ENCODE results near the gene AHDC1. TPM values are rescaled to one million over a fixed set of nuclear protein-coding genes. Genes with fewer than 3 reads are reported as not detected.

Gene AHDC1
- total and polyA plus RNA-seq, 10 of the 15 experiments (the other 5 are each of a cell fraction or from before 2014, with no cell fraction given) = 0.21 to 13.0 (median 1.4) TPM

DNA sequence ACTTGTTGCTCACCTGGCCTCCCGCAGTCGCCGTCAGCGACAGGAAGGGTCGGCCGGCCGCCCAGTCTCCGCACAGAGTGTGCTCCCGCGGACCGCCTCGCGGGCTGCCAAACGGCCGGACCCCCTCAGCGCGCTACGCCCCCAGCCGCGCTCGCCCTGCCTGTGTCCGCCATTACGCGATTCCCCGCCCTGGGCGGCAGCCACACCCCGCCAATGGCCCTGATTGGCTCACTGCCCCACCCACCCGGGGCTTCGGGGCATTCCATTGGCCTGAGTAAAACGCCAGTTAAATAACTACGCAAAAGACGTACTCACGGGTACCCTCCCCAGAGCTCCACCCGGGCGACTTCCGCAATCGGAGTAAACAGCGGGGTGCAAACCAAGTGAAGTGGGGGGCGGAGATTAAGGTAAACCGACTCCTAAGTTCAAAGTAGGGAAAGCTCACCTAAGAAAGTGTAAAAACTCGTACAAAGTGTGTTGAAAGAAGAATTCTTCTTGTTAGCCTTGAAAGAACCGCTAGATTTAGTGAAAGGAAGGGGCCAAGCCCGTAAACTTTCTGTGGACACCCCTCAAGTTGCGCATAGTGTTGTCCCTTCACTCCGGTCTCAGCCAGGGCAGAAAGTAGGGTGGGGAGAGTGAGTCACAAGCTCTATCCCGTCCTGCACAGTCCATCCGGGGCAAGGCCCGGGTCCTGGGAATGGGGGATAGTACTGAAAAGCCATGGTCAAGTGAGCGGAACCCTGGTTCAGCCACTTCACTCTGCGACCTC is 113.8 kb downstream of the AHDC1 start, which contains the start of gene WASF2:
TSS of gene WASF2 (minus strand) at position 195 of the 769 bp plus-strand sequence. CDS start 61,277 bp downstream, outside the sequence.
- ATAC-seq = peak; percentile 92
- CTCF ChIA-PET = interaction anchor here (0.6 to 1.8 kb wide), 13 partner anchors 8 to 283 kb away, joined by 3 to 10 read pairs (median 3); partner anchors contain the start of gene STX12
- TF ChIP-seq ZNF274 (IDR thresholded peaks at IDR 0.05; ENCODE audit: insufficient read depth, insufficient read length) (no peak), POLR2AphosphoS2 (IDR thresholded peaks at IDR 0.05; ENCODE audit: low read depth, low read length) (no peak; the same call in 1 of the 2 replicates), SREBF2 (IDR thresholded peaks at IDR 0.05; ENCODE audit: low read length) (no peak), NR2F1 (conservative IDR thresholded peaks at IDR 0.05) (no peak), NFXL1 (IDR thresholded peaks at IDR 0.05; ENCODE audit: borderline replicate concordance) (no peak), RUNX3 (IDR thresholded peaks at IDR 0.05; ENCODE audit: low read length) (peak; percentile 39; the same call in 1 of the 2 replicates), BRCA1 (IDR thresholded peaks at IDR 0.05; ENCODE audit: low read depth, low read length) (no peak), NRF1 (conservative IDR thresholded peaks at IDR 0.05; ENCODE audit: low read depth, low read length) (0 out of 2 replicates have a peak, but pooled peaks have one; percentile 11), RELA (IDR thresholded peaks at IDR 0.05; ENCODE audit: borderline replicate concordance, partially characterized antibody) (peak; percentile 46), NFYB (IDR thresholded peaks at IDR 0.05; ENCODE audit: insufficient read depth, low read depth, low read length) (peak; percentile 97), ASH2L (IDR thresholded peaks at IDR 0.05; ENCODE audit: borderline replicate concordance, low read depth) (no peak), RB1 (IDR thresholded peaks at IDR 0.05; ENCODE audit: borderline replicate concordance) (no peak), NR2C2 (IDR thresholded peaks at IDR 0.05; ENCODE audit: borderline replicate concordance, control insufficient read depth, insufficient read length, low read depth) (no peak), SREBF1 (IDR thresholded peaks at IDR 0.05; ENCODE audit: low read length) (peak; percentile 99)
- TF ChIP-seq, protein P1, sequence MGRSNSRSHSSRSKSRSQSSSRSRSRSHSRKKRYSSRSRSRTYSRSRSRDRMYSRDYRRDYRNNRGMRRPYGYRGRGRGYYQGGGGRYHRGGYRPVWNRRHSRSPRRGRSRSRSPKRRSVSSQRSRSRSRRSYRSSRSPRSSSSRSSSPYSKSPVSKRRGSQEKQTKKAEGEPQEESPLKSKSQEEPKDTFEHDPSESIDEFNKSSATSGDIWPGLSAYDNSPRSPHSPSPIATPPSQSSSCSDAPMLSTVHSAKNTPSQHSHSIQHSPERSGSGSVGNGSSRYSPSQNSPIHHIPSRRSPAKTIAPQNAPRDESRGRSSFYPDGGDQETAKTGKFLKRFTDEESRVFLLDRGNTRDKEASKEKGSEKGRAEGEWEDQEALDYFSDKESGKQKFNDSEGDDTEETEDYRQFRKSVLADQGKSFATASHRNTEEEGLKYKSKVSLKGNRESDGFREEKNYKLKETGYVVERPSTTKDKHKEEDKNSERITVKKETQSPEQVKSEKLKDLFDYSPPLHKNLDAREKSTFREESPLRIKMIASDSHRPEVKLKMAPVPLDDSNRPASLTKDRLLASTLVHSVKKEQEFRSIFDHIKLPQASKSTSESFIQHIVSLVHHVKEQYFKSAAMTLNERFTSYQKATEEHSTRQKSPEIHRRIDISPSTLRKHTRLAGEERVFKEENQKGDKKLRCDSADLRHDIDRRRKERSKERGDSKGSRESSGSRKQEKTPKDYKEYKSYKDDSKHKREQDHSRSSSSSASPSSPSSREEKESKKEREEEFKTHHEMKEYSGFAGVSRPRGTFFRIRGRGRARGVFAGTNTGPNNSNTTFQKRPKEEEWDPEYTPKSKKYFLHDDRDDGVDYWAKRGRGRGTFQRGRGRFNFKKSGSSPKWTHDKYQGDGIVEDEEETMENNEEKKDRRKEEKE (IDR thresholded peaks at IDR 0.05) = peak; percentile 97
- TF ChIP-seq, protein P2, sequence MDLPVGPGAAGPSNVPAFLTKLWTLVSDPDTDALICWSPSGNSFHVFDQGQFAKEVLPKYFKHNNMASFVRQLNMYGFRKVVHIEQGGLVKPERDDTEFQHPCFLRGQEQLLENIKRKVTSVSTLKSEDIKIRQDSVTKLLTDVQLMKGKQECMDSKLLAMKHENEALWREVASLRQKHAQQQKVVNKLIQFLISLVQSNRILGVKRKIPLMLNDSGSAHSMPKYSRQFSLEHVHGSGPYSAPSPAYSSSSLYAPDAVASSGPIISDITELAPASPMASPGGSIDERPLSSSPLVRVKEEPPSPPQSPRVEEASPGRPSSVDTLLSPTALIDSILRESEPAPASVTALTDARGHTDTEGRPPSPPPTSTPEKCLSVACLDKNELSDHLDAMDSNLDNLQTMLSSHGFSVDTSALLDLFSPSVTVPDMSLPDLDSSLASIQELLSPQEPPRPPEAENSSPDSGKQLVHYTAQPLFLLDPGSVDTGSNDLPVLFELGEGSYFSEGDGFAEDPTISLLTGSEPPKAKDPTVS (IDR thresholded peaks at IDR 0.05; ENCODE audit: low read depth, low read length) = no peak
- TF ChIP-seq, protein P3, sequence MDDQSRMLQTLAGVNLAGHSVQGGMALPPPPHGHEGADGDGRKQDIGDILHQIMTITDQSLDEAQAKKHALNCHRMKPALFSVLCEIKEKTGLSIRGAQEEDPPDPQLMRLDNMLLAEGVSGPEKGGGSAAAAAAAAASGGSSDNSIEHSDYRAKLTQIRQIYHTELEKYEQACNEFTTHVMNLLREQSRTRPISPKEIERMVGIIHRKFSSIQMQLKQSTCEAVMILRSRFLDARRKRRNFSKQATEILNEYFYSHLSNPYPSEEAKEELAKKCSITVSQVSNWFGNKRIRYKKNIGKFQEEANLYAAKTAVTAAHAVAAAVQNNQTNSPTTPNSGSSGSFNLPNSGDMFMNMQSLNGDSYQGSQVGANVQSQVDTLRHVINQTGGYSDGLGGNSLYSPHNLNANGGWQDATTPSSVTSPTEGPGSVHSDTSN (IDR thresholded peaks at IDR 0.05; ENCODE audit: insufficient replicate concordance, low read depth, low read length) = peak; percentile 90

More for the DNA sequence above, 113.8 kb downstream of the AHDC1 start, which contains the start of gene WASF2:
- Histone ChIP-seq H3K27me3 (replicated peaks in 1 of 2; ENCODE audit: control insufficient read depth in 2 of 2, insufficient read depth in 2 of 2, low read length in 1 of 2) (no peaks in the 10 kb centered on the region), H3K9ac (ENCODE audit: control insufficient read depth, insufficient read depth, low read length) (peak within 1 kb of the TSS; percentile 93), H4K20me1 (ENCODE audit: control insufficient read depth, insufficient read depth) (no peaks in the 10 kb centered on the region; the same call in 1 of the 2 replicates), H3K27ac (ENCODE audit: control insufficient read depth, insufficient read depth) (peak within 1 kb of the TSS; percentile 99), H3K79me2 (ENCODE audit: control insufficient read depth, insufficient read depth, low read length) (peaks cover 42% of the 10 kb centered on the region), H3K36me3 (ENCODE audit: control insufficient read depth in 2 of 2, insufficient read depth in 2 of 2, low read length in 1 of 2) (no peaks in the 10 kb centered on the region), H3K9me3 (replicated peaks; ENCODE audit: control insufficient read depth, insufficient read depth, low read length) (no peaks in the 10 kb centered on the region; the same call in 2 of the 3 replicates), H3K4me1 (ENCODE audit: control insufficient read depth, insufficient read depth, low read length) (peaks cover 27% of the 10 kb centered on the region), H2AFZ (ENCODE audit: control insufficient read depth, low read depth, low read length) (peak within 1 kb of the TSS; percentile 99), H3K4me2 (ENCODE audit: control insufficient read depth, insufficient read depth) (peak within 1 kb of the TSS; percentile 87), H3K4me3 (peak within 1 kb of the TSS; percentile 98)
- in situ Hi-C loops (cut with MboI) = no loop called here
- intact Hi-C loops (cut with micrococcal nuclease; ENCODE audit: unreplicated experiment) = loop anchor here (2.0 to 10.0 kb wide), 3 partner anchors 43 to 115 kb away; partner anchors contain the start of gene AHDC1
- POLR2A ChIA-PET = interaction anchor here (0.6 to 6.0 kb wide), 27 partner anchors 10 to 436 kb away, joined by 3 to 38 read pairs (median 5); no protein-coding TSS in a partner anchor
- DNase-seq (ENCODE audit: low read depth, low spot score) = peak; percentile 89
- RAD21 ChIA-PET (ENCODE audit: unreplicated experiment) = interaction anchor here (0.8 to 7.4 kb wide), 17 partner anchors 8 to 172 kb away, joined by 3 to 94 read pairs (median 5); partner anchors contain the start of gene AHDC1
- 1% methylated on average over 50 of the region's 50 CpGs for WGBS (ENCODE audit: insufficient coverage, insufficient replicate concordance, low lambda C conversion rate, missing lambda C conversion rate)
- FAIRE-seq = peak; percentile 87
- BruUV-seq (replicated peaks) = no TSS peak
- SMC1A ChIA-PET (ENCODE audit: uncharacterized antibody, unreplicated experiment) = interaction anchor here (0.6 to 7.1 kb wide), 16 partner anchors 8 to 141 kb away, joined by 3 to 67 read pairs (median 6); no protein-coding TSS in a partner anchor
